H1 (cell line): Measurements from ENCODE around the gene CRYGN. TPM values are rescaled to one million over a fixed set of nuclear protein-coding genes. Genes with fewer than 3 reads are reported as not detected.

Experiments used
- CTCF ChIA-PET: fragments of 300-600 bp; sonication (Branson Sonifier 250); formaldehyde crosslinking; loops from one replicate; lab custom pipeline; 2021; ENCODE audit not compliant: partially characterized antibody; lab: Charles Lee
- POLR2A ChIA-PET: fragments of 300-600 bp; sonication (Branson Sonifier 250); formaldehyde crosslinking; loops from one replicate; lab custom pipeline; 2021; ENCODE audit warnings: inconsistent platforms; ENCODE audit not compliant: partially characterized antibody; lab: Charles Lee
- DNase-seq, 2 experiments: peaks; one replicate each; pipeline versions ENCODE4 v3.0.0 to v3.0.0-alpha.2; 2010 to 2022; ENCODE audit warnings: low spot score in 2 of 2, low read depth in 1 of 2, mixed read lengths in 1 of 2
- FAIRE-seq: peaks from 2 replicates; lab custom pipeline; 2011; peaks lifted over from hg19 to GRCh38; lab: Jason Lieb, UNC
- H2AFZ ChIP-seq: 2 replicates; pipeline ENCODE4 v1.8.1; 2012; ENCODE audit warnings: low read length, inconsistent platforms
- H2AK5ac ChIP-seq: 2 replicates; pipeline ENCODE4 v1.6.1; 2013; ENCODE audit warnings: low read depth, low read length
- H2BK120ac ChIP-seq: replicated peaks from 2 replicates; pipeline ENCODE3; 2013; ENCODE audit warnings: low read depth, low read length, inconsistent platforms
- H2BK12ac ChIP-seq: 2 replicates; pipeline ENCODE4 v1.6.1; 2013; ENCODE audit warnings: low read depth, low read length
- H2BK15ac ChIP-seq: 2 replicates; pipeline ENCODE4 v1.6.1; 2013; ENCODE audit warnings: low read length
- H2BK20ac ChIP-seq: 2 replicates; pipeline ENCODE4 v1.6.1; 2013; ENCODE audit warnings: low read length
- H2BK5ac ChIP-seq: 2 replicates; pipeline ENCODE4 v1.6.1; 2013; ENCODE audit warnings: low read depth, low read length
- H3K14ac ChIP-seq: 2 replicates; pipeline ENCODE4 v1.6.1; 2013; ENCODE audit warnings: inconsistent platforms; ENCODE audit not compliant: insufficient read length
- H3K18ac ChIP-seq: 2 replicates; pipeline ENCODE4 v1.6.1; 2013; ENCODE audit warnings: low read length; ENCODE audit errors: extremely low read depth
- H3K23ac ChIP-seq: 2 replicates; pipeline ENCODE4 v1.6.1; 2013; ENCODE audit warnings: inconsistent platforms; ENCODE audit not compliant: insufficient read length
- H3K23me2 ChIP-seq: 2 replicates; pipeline ENCODE4 v1.6.1; 2013; ENCODE audit warnings: low read depth, low read length
- H3K27ac ChIP-seq: 2 replicates; pipeline ENCODE4 v1.6.1; 2011; ENCODE audit warnings: low read depth, low read length, inconsistent platforms
- H3K27me3 ChIP-seq, 4 experiments: replicated peaks in 1 of 4; 1 replicate in 1 of 4; 2 replicates in 3 of 4; pipeline versions ENCODE4 v1.6.1 to v1.8.1; 2011 to 2013; ENCODE audit warnings: low read length in 3 of 4, mild to moderate bottlenecking in 3 of 4, inconsistent platforms in 2 of 4, mixed read lengths in 2 of 4, moderate library complexity in 1 of 4; ENCODE audit not compliant: control insufficient read depth in 3 of 4, insufficient read depth in 3 of 4; ENCODE audit errors: extremely low read depth in 1 of 4
- H3K36me3 ChIP-seq, 4 experiments: 2 replicates each; pipeline versions ENCODE4 v1.6.1 to v1.8.1; 2011 to 2013; ENCODE audit warnings: mild to moderate bottlenecking in 4 of 4, low read length in 3 of 4, moderate library complexity in 2 of 4, control low read depth in 1 of 4, inconsistent platforms in 1 of 4; ENCODE audit not compliant: insufficient read depth in 4 of 4, control insufficient read depth in 2 of 4
- H3K4ac ChIP-seq: replicated peaks from 2 replicates; pipeline ENCODE3; 2013; ENCODE audit warnings: low read length, low read depth, mixed read lengths, inconsistent platforms; ENCODE audit not compliant: insufficient read length
- H3K4me1 ChIP-seq, 4 experiments: replicated peaks in 1 of 4; 1 replicate in 1 of 4; 2 replicates in 3 of 4; pipeline versions ENCODE4 v1.6.1 to v1.8.1; 2011 to 2013; ENCODE audit warnings: low read length in 3 of 4, inconsistent platforms in 2 of 4, mixed read lengths in 1 of 4; ENCODE audit not compliant: insufficient read depth in 4 of 4, control insufficient read depth in 3 of 4
- H3K4me2 ChIP-seq, 2 experiments: 2 replicates each; pipeline versions ENCODE4 v1.6.1 to v1.8.1; 2011 to 2013; ENCODE audit warnings: low read depth in 2 of 2, low read length in 2 of 2, control low read depth in 1 of 2, inconsistent platforms in 1 of 2, mild to moderate bottlenecking in 1 of 2; ENCODE audit not compliant: insufficient read depth in 1 of 2
- H3K4me3 ChIP-seq, 4 experiments: fragments of 200-600, 300-600 bp in 1 of 4; sonication (generic), shearing (Covaris generic), sonication (Bioruptor Twin) in 1 of 4; 2 replicates each; pipeline versions ENCODE4 v1.5.1 to v1.8.1; 2011 to 2016; ENCODE audit warnings: low read length in 4 of 4, low read depth in 3 of 4, control low read depth in 2 of 4, inconsistent platforms in 2 of 4, mild to moderate bottlenecking in 2 of 4, mixed read lengths in 1 of 4, moderate library complexity in 1 of 4; ENCODE audit not compliant: insufficient read depth in 2 of 4; ENCODE audit errors: extremely low read depth in 1 of 4
- H3K56ac ChIP-seq: replicated peaks from 2 replicates; pipeline ENCODE3; 2013; ENCODE audit warnings: low read depth, mild to moderate bottlenecking, mixed read lengths, low read length, inconsistent platforms; ENCODE audit not compliant: insufficient read length
- H3K79me1 ChIP-seq: 2 replicates; pipeline ENCODE4 v1.6.1; 2013; ENCODE audit warnings: low read depth, low read length, control low read depth
- H3K79me2 ChIP-seq, 2 experiments: 2 replicates each; pipeline versions ENCODE4 v1.6.1 to v1.8.1; 2012 to 2013; ENCODE audit warnings: low read length in 2 of 2, mild to moderate bottlenecking in 2 of 2, inconsistent platforms in 1 of 2; ENCODE audit not compliant: insufficient read depth in 2 of 2, control insufficient read depth in 1 of 2
- H3K9ac ChIP-seq, 4 experiments: replicated peaks in 1 of 4; 1 replicate in 1 of 4; 2 replicates in 3 of 4; pipeline versions ENCODE4 v1.6.1 to v1.8.1; 2011 to 2013; ENCODE audit warnings: low read depth in 3 of 4, low read length in 3 of 4, control low read depth in 2 of 4, mild to moderate bottlenecking in 2 of 4, moderate library complexity in 2 of 4, inconsistent platforms in 1 of 4; ENCODE audit errors: extremely low read depth in 1 of 4
- H3K9me3 ChIP-seq, 2 experiments: 2 replicates each; pipeline versions ENCODE4 v1.6.1 to v1.8.1; 2012 to 2013; ENCODE audit warnings: mild to moderate bottlenecking in 2 of 2, moderate library complexity in 2 of 2, control low read depth in 1 of 2, inconsistent platforms in 1 of 2, low read depth in 1 of 2, low read length in 1 of 2, mixed read lengths in 1 of 2; ENCODE audit not compliant: insufficient read depth in 2 of 2
- H4K20me1 ChIP-seq, 2 experiments: replicated peaks in 1 of 2; 2 replicates each; pipeline versions ENCODE3 to v1.8.1; 2011 to 2013; ENCODE audit warnings: inconsistent platforms in 2 of 2, low read length in 2 of 2, mild to moderate bottlenecking in 1 of 2; ENCODE audit not compliant: insufficient read depth in 2 of 2, control insufficient read depth in 1 of 2
- H4K5ac ChIP-seq: 2 replicates; pipeline ENCODE4 v1.6.1; 2013; ENCODE audit warnings: low read length, low read depth, mixed read lengths, inconsistent platforms; ENCODE audit not compliant: insufficient read length
- H4K8ac ChIP-seq: 2 replicates; pipeline ENCODE4 v1.8.0; 2013; ENCODE audit warnings: mild to moderate bottlenecking, moderate library complexity, low read length, inconsistent platforms; ENCODE audit not compliant: insufficient read depth; ENCODE audit errors: extremely low read depth
- H4K91ac ChIP-seq: replicated peaks from 2 replicates; pipeline ENCODE3; 2013; ENCODE audit warnings: low read length, mixed read lengths, inconsistent platforms; ENCODE audit not compliant: insufficient read length
- MAFK ChIP-seq: IDR thresholded peaks from 2 replicates; pipeline ENCODE4 v1.6.1; 2012; ENCODE audit warnings: low read depth, mild to moderate bottlenecking, improper control_type of control experiment, low read length
- POU5F1 ChIP-seq: IDR thresholded peaks from 2 replicates; pipeline ENCODE4 v1.6.1; 2011; ENCODE audit warnings: low read depth, mild to moderate bottlenecking, low read length, moderate library complexity
- SP1 ChIP-seq: IDR thresholded peaks from 2 replicates; pipeline ENCODE4 v1.6.1; 2011; ENCODE audit warnings: low read depth, low read length
- TEAD4 ChIP-seq: IDR thresholded peaks from 2 replicates; pipeline ENCODE4 v1.6.1; 2012; ENCODE audit warnings: low read depth, low read length, inconsistent platforms, mixed read lengths
- WGBS, 2 experiments: shearing (Covaris generic) in 1 of 2; methylation state at CpG; one replicate each; pipeline versions ENCODE4 v1.1.6 to v1.1.7; 2013 to 2015; ENCODE audit warnings: low lambda C conversion rate in 2 of 2, mixed read lengths in 2 of 2, inconsistent platforms in 1 of 2, low coverage in 1 of 2, missing lambda C conversion rate in 1 of 2; ENCODE audit not compliant: insufficient replicate concordance in 2 of 2, insufficient coverage in 1 of 2, insufficient read length in 1 of 2; ENCODE audit errors: extremely low coverage in 1 of 2, missing lambda C conversion rate in 1 of 2; 5-methylcytosine and 5-hydroxymethylcytosine counted together
- polyA plus RNA-seq, 7 experiments: library from polyadenylated mRNA; depleted of rRNA in 3 of 7; stranded (reverse) in 5 of 7; unstranded in 2 of 7; fragments of >200 nt in 5 of 7; fragments of 200-250 nt in 2 of 7; gene quantifications; 1 replicate in 5 of 7; 2 replicates in 1 of 7; 4 replicates in 1 of 7; pipeline versions ENCODE4 v1.2.1 to v1.2.3, GENCODE V29; 2011 to 2013; ENCODE audit warnings: missing spikeins in 2 of 7, mixed read lengths in 2 of 7
- total RNA-seq: library from RNA; stranded (reverse); fragmentation: NEBNext Ultra II Directional; extraction: Animal tissue kit (Norgen Biotek cat#: 25700); gene quantifications from 2 replicates; pipeline ENCODE4 v1.2.1, GENCODE V29; 2021

CRYGN gene
- total and polyA plus RNA-seq, 2 of the 8 experiments (the other 6 are each of a cell fraction or from before 2014, with no cell fraction given): 0.98 to 1.6 TPM

DNA sequence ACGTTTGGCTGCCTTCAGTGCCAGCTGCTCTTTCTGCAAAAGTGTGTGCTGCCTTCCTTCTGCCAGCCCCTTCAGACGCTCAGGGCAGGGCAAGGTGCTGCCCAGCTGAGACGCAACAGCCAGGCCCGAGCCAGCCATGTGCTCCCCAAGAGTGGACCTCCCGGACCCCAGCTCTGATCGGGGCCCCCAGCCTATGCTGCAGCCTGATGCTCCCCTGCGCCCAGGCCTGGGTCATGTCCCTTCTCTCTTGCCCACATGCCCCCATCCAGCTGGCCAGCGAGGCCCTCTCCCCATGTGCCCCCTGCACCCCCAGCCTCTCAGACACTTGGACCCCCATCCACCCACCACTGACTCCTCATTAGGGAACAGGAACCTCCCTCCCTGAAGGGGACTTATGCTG lies 47.9 kb downstream of the CRYGN start:
- Histone ChIP-seq H3K36me3 (no peaks in the 10 kb centered on the region), H3K14ac (no peak overlapping the region), H2AFZ (no peak overlapping the region), H2BK12ac (no peak overlapping the region), H3K4me2 (no peak overlapping the region), H4K20me1 (no peaks in the 10 kb centered on the region), H2AK5ac (no peak overlapping the region), H3K27me3 (no peaks in the 10 kb centered on the region), H3K9ac (no peak overlapping the region), H2BK120ac (no peak overlapping the region), H3K79me2 (no peaks in the 10 kb centered on the region), H3K23ac (no peak overlapping the region), H3K27ac (no peak overlapping the region), H3K4ac (no peak overlapping the region), H2BK20ac (no peak overlapping the region), H2BK15ac (no peak overlapping the region), H4K91ac (no peak overlapping the region), H3K23me2 (no peaks in the 10 kb centered on the region; the same call in 1 of the 2 replicates), H3K56ac (no peak overlapping the region), H2BK5ac (no peak overlapping the region), H3K9me3 (no peaks in the 10 kb centered on the region), H3K4me1 (peaks cover 0 to 13% (median 4%) of the 10 kb centered on the region in 4 experiments; a peak in 6 of 7 replicates), H3K4me3 (no peak overlapping the region), H3K18ac (no peak overlapping the region), H3K79me1 (no peaks in the 10 kb centered on the region), H4K8ac (no peak overlapping the region), H4K5ac (no peak overlapping the region)
- FAIRE-seq: no peak
- no peak for TF ChIP-seq TEAD4
- no peak for TF ChIP-seq MAFK
- TF ChIP-seq SP1: no peak
- no peak for TF ChIP-seq POU5F1
- WGBS, 2 experiments: 88% methylated on average over 8 of the region's 8 CpGs; no CpG with 5 or more reads in 1 of the 2 experiments
- DNase-seq: no peak
- CTCF ChIA-PET: interaction anchor here (1.4 to 1.8 kb wide), 4 partner anchors 26 to 116 kb away, joined by 4 to 6 read pairs (median 4); no protein-coding TSS in a partner anchor
- POLR2A ChIA-PET: no interaction called here
